ENCODE results near the gene BRINP1. TPM values are rescaled to one million over a fixed set of nuclear protein-coding genes. Genes with fewer than 3 reads are reported as not detected.

BRINP1 gene
- not detected for total RNA-seq
- not detected for total RNA-seq (2013)

DNA sequence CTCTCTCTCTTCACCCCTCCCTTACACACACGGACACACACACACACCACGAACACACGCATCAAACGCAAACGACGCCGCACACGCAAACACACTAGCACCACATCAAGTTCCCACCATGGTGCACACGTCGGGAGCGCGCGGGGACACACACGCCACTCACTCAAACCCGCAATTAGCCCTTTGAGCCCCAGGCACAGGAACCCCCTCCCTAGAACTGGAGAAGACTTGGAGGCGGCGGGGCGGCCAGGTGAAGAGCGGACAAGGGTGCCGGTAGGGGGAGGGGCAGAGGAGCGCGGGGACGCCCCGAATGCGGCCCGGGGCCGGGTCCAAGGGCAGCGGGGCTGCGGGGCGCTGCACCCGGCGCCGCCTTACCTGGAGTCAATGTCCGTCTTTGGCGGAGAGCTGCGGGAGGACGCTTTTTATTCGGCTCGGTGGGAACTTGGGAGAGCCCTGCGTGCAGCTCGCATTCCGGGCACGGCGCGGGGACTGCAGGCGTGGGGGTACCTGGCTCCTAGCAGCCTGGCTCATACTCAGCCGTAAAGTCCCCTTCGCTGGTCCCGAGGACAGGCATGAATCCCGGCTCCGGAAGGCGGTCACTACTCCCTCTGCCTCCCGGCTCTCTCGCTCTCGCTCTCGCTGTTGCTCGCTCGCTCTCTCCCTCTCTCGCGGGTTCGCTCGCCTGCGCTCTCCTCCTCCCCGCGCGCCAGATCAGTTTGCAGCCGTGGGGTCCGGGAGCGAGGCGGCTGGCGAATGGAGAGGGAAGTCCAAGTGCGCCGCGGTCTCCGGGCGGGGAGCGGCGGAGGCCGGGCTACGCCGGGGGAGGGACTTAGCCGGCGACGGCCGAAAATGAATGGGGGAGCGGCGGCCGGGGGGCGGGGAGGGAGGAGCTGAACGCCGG is at the start of gene BRINP1:
Gene BRINP1, minus strand, starts transcription at position 755 of the 901 bp plus-strand sequence. CDS start 56,080 bp downstream, outside the sequence.
- TF ChIP-seq, protein P1, sequence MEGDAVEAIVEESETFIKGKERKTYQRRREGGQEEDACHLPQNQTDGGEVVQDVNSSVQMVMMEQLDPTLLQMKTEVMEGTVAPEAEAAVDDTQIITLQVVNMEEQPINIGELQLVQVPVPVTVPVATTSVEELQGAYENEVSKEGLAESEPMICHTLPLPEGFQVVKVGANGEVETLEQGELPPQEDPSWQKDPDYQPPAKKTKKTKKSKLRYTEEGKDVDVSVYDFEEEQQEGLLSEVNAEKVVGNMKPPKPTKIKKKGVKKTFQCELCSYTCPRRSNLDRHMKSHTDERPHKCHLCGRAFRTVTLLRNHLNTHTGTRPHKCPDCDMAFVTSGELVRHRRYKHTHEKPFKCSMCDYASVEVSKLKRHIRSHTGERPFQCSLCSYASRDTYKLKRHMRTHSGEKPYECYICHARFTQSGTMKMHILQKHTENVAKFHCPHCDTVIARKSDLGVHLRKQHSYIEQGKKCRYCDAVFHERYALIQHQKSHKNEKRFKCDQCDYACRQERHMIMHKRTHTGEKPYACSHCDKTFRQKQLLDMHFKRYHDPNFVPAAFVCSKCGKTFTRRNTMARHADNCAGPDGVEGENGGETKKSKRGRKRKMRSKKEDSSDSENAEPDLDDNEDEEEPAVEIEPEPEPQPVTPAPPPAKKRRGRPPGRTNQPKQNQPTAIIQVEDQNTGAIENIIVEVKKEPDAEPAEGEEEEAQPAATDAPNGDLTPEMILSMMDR (IDR thresholded peaks at IDR 0.05), result no peak
- ATAC-seq (no peak), DNase-seq (no peak)
- Histone ChIP-seq H3K27ac (ENCODE audit: low read length) (no peak within 1 kb of the TSS), H3K4me3 (ENCODE audit: low read length) (no peak within 1 kb of the TSS), H3K9me3 (ENCODE audit: control insufficient read depth, insufficient read depth, low read length) (peaks cover 4% of the 10 kb centered on the region), H3K27me3 (ENCODE audit: control insufficient read depth, insufficient read depth, low read length) (peaks cover 27% of the 10 kb centered on the region), H3K4me1 (ENCODE audit: control insufficient read depth, insufficient read depth, low read length) (no peaks in the 10 kb centered on the region), H3K36me3 (ENCODE audit: control insufficient read depth, insufficient read depth, low read length) (no peaks in the 10 kb centered on the region)
- intact Hi-C loops (cut with micrococcal nuclease), result no loop called here
- Mint-ChIP-seq H3K4me3 (no peak within 1 kb of the TSS), H3K27ac (no peak within 1 kb of the TSS), H3K27me3 (ENCODE audit: low read depth in 2 of 2) (peaks cover 23 to 28% of the 10 kb centered on the region in 2 donors), H3K4me1 (no peaks in the 10 kb centered on the region), H3K9me3 (peaks cover 8% of the 10 kb centered on the region in 2 donors), H3K36me3 (no peaks in the 10 kb centered on the region)
- WGBS (ENCODE audit: insufficient coverage), result 6% methylated on average over 91 of the region's 91 CpGs

GRCh38 chr9:119418721-119419120 is 49.5 kb upstream of the BRINP1 start:
- H3K4me3 ChIP-seq (ENCODE audit: low read length), result no peak overlapping the region
- H3K9me3 Mint-ChIP-seq, result peaks cover 4 to 6% of the 10 kb centered on the region in 2 donors
- ATAC-seq (no peak), DNase-seq (no peak)
- intact Hi-C loops (cut with micrococcal nuclease), result no loop called here
- WGBS (ENCODE audit: insufficient coverage), result 80% methylated on average over 1 of the region's 1 CpG
- no peaks in the 10 kb centered on the region for H3K4me1 Mint-ChIP-seq
- H3K36me3 Mint-ChIP-seq, result no peaks in the 10 kb centered on the region
- TF ChIP-seq, protein P1 (IDR thresholded peaks at IDR 0.05), result no peak
- no peaks in the 10 kb centered on the region for H3K27me3 ChIP-seq (ENCODE audit: control insufficient read depth, insufficient read depth, low read length)
- H3K4me3 Mint-ChIP-seq, result no peak overlapping the region
- H3K27ac Mint-ChIP-seq, result no peak overlapping the region
- H3K36me3 ChIP-seq (ENCODE audit: control insufficient read depth, insufficient read depth, low read length), result no peaks in the 10 kb centered on the region
- no peaks in the 10 kb centered on the region for H3K27me3 Mint-ChIP-seq (ENCODE audit: low read depth in 2 of 2)
- H3K4me1 ChIP-seq (ENCODE audit: control insufficient read depth, insufficient read depth, low read length), result no peaks in the 10 kb centered on the region
- no peak overlapping the region for H3K27ac ChIP-seq (ENCODE audit: low read length)
- H3K9me3 ChIP-seq (ENCODE audit: control insufficient read depth, insufficient read depth, low read length), result no peaks in the 10 kb centered on the region

- DNase-seq (no peak), ATAC-seq (no peak)
- Histone ChIP-seq H3K36me3 (ENCODE audit: control insufficient read depth, insufficient read depth, low read length) (no peaks in the 10 kb centered on the region), H3K4me3 (ENCODE audit: low read length) (no peak overlapping the region), H3K27me3 (ENCODE audit: control insufficient read depth, insufficient read depth, low read length) (no peaks in the 10 kb centered on the region), H3K4me1 (ENCODE audit: control insufficient read depth, insufficient read depth, low read length) (no peaks in the 10 kb centered on the region), H3K9me3 (ENCODE audit: control insufficient read depth, insufficient read depth, low read length) (no peaks in the 10 kb centered on the region), H3K27ac (ENCODE audit: low read length) (no peak overlapping the region)
- Mint-ChIP-seq H3K4me1 (no peaks in the 10 kb centered on the region), H3K27me3 (ENCODE audit: low read depth in 2 of 2) (no peaks in the 10 kb centered on the region), H3K36me3 (no peaks in the 10 kb centered on the region), H3K4me3 (no peak overlapping the region), H3K9me3 (peaks cover 4 to 6% of the 10 kb centered on the region in 2 donors), H3K27ac (no peak overlapping the region)
- intact Hi-C loops (cut with micrococcal nuclease), result no loop called here
- TF ChIP-seq, protein P1 (IDR thresholded peaks at IDR 0.05), result no peak
Observed at GRCh38 chr9:119416793-119417192, 47.6 kb upstream of the BRINP1 start.

Measured in natural killer cell (primary cell).